Osteocyte (in vitro differentiated cells): ENCODE results near the gene VDR. TPM values are rescaled to one million over a fixed set of nuclear protein-coding genes. Genes with fewer than 3 reads are reported as not detected.

Source experiments
- DNase-seq: peaks from one replicate; pipeline ENCODE4 v3.0.0; 2021; ENCODE audit warnings: mixed read lengths; ENCODE audit not compliant: unreplicated experiment; ENCODE audit errors: extremely low spot score
- H3K27ac Mint-ChIP-seq: one replicate; pipeline ENCODE4 v1.8.0; 2021; ENCODE audit warnings: mild to moderate bottlenecking, mixed read lengths; ENCODE audit not compliant: unreplicated experiment
- H3K27me3 Mint-ChIP-seq: one replicate; pipeline ENCODE4 v1.8.0; 2021; ENCODE audit warnings: mixed read lengths; ENCODE audit not compliant: unreplicated experiment
- H3K36me3 Mint-ChIP-seq: one replicate; pipeline ENCODE4 v1.8.0; 2021; ENCODE audit warnings: mixed read lengths; ENCODE audit not compliant: unreplicated experiment
- H3K4me1 Mint-ChIP-seq: one replicate; pipeline ENCODE4 v1.8.0; 2021; ENCODE audit warnings: mixed read lengths; ENCODE audit not compliant: unreplicated experiment
- H3K4me3 Mint-ChIP-seq: one replicate; pipeline ENCODE4 v1.8.0; 2021; ENCODE audit warnings: mild to moderate bottlenecking, moderate library complexity, mixed read lengths; ENCODE audit not compliant: unreplicated experiment
- H3K9me3 Mint-ChIP-seq: one replicate; pipeline ENCODE4 v1.8.0; 2021; ENCODE audit warnings: mixed read lengths; ENCODE audit not compliant: unreplicated experiment
- CTCF ChIP-seq: fragments of 200-600 bp; sonication (generic); IDR thresholded peaks from 2 replicates; pipeline ENCODE4 v1.5.0; 2021; ENCODE audit warnings: antibody characterized with exemption, mild to moderate bottlenecking, moderate library complexity
- total RNA-seq: library from RNA; stranded (reverse); gene quantifications from 2 replicates; pipeline ENCODE4 v1.2.1, GENCODE V29; 2021

Gene VDR
- total RNA-seq, 1 donor from 2014 or later, result 2.7 TPM

DNA sequence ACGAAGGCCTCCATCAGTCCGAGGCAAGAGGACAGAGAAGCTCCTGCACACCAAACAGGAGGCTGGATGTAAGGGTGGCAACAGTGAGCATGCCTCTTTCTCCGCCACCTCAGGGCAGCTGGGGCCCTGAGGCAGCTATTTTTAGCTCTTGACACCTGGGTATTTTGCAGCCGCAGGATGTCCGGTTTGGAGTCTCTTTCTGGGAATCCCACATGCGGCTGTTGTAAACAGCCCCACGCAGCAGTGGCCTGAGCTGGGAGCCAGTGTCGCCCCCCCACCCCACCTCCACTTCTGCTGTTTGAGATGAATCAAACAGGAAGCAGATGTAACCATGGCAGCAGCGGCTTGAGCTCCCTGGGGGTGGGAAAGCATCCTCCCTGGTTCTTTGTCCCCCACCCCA, 96.7 kb downstream of the VDR start:
- Mint-ChIP-seq H3K36me3 (peaks cover 10% of the 10 kb centered on the region), H3K27me3 (no peaks in the 10 kb centered on the region), H3K4me1 (peaks cover 76% of the 10 kb centered on the region), H3K27ac (peak overlapping the region; percentile 86), H3K9me3 (no peaks in the 10 kb centered on the region), H3K4me3 (no peak overlapping the region)
- no peak for TF ChIP-seq CTCF
- DNase-seq, result no peak

- TF ChIP-seq CTCF, result no peak
- Mint-ChIP-seq H3K9me3 (no peaks in the 10 kb centered on the region), H3K27me3 (no peaks in the 10 kb centered on the region), H3K4me1 (peaks cover 70% of the 10 kb centered on the region), H3K36me3 (peaks cover 10% of the 10 kb centered on the region), H3K27ac (peak overlapping the region; percentile 86), H3K4me3 (no peak overlapping the region)
- no peak for DNase-seq
Observed at GRCh38 chr12:47807338-47807737, 97.5 kb downstream of the VDR start.

DNA sequence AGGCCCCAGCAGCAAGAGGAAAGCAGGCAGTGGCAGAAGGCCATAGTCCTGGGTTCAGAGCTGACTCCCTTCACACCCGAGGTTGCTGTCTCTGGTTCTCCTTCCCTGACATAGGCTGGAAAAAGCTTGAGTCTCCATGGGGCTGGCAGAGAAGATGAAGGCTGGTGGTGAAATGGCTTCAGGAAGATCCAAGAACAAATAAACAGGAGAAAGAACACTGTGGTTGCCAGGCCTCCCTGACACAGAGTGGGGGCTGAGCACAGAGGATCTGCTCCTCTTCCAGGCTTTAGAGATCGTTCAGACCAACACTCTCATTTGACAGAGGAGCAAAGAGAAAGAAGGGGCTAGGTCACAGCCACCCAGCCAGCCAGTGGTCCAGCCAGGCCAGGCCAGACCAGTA, 99.4 kb downstream of the VDR start:
- H3K36me3 Mint-ChIP-seq, result peaks cover 10% of the 10 kb centered on the region
- H3K4me3 Mint-ChIP-seq, result no peak overlapping the region
- no peaks in the 10 kb centered on the region for H3K27me3 Mint-ChIP-seq
- no peaks in the 10 kb centered on the region for H3K9me3 Mint-ChIP-seq
- DNase-seq, result no peak
- peaks cover 68% of the 10 kb centered on the region for H3K4me1 Mint-ChIP-seq
- no peak for TF ChIP-seq CTCF
- H3K27ac Mint-ChIP-seq, result peak overlapping the region; percentile 71

DNA sequence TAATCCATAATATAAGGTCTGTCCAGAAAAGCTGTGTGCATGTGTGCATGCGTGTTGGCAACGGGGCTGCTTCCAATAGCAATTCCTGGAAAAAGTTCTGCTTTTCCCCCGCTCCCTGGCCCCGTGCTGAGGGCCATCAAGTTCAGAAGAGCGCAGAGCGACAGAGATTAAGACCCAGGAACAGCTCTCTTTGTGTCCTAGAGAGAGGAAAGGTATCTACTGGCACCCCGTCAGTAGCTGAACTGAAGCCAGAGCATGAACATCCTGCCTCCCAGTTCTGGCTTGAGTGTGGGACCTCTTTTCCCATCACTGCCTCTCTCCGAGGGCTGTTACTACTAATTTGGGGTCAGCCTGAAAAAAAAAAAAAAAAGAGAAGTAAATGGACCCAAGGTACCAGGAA, 100.6 kb downstream of the VDR start:
- no peak for TF ChIP-seq CTCF
- peaks cover 10% of the 10 kb centered on the region for H3K36me3 Mint-ChIP-seq
- no peaks in the 10 kb centered on the region for H3K27me3 Mint-ChIP-seq
- H3K4me1 Mint-ChIP-seq, result peaks cover 69% of the 10 kb centered on the region
- H3K4me3 Mint-ChIP-seq, result no peak overlapping the region
- no peaks in the 10 kb centered on the region for H3K9me3 Mint-ChIP-seq
- DNase-seq, result no peak
- H3K27ac Mint-ChIP-seq, result no peak overlapping the region

DNA sequence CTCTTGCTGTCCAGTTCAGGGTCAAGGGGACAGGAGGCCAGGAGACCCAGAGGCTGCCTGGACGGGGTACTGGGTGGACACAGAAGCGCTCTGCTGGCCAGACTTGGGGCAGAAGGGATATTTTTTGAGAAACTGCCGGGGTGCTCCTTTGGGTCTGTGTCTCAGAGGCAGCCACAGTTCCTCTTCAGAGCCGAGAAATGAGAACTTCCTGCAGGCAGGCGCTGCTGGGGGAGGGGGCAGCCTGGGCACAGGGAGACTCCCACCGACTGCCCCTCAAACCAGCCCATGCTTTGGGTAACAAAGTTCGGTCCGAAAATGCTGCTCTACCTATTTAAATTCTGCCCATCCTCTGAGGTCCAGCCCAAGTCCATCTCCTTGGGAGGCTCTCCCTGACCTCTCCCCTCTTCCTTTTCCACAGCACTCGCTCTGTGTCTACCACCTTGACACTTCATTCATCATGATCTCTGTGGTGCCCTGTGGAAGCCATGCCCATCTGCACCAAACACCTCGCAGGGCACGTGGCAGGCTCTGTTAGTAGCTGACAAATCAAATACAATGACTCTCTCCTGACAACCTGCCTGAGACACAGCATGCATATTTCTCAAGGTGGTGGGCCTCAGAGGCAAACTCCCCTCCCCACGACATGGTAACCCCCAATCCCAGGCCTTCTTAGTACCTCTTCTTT, 101.5 kb downstream of the VDR start:
- no peak overlapping the region for H3K4me3 Mint-ChIP-seq
- TF ChIP-seq CTCF, result no peak
- no peaks in the 10 kb centered on the region for H3K27me3 Mint-ChIP-seq
- no peak for DNase-seq
- H3K36me3 Mint-ChIP-seq, result peaks cover 10% of the 10 kb centered on the region
- H3K9me3 Mint-ChIP-seq, result no peaks in the 10 kb centered on the region
- peaks cover 61% of the 10 kb centered on the region for H3K4me1 Mint-ChIP-seq
- H3K27ac Mint-ChIP-seq, result peak overlapping the region; percentile 75
